Neural progenitor cell (in vitro differentiated cells): ENCODE data around the gene DROSHA.

Source experiments
- EZH2 ChIP-seq: fragments of 200-600 bp; sonication (generic); IDR thresholded peaks from 2 replicates; pipeline ENCODE4 v1.6.1; 2017; ENCODE audit warnings: antibody characterized with exemption, mild to moderate bottlenecking, moderate library complexity
- EZH2phosphoT487 ChIP-seq: fragments of 200-600 bp; sonication (generic); IDR thresholded peaks from 2 replicates; pipeline ENCODE4 v1.6.1; 2017; ENCODE audit warnings: antibody characterized with exemption
- TF ChIP-seq, protein P1 (sequence below): fragments of 200-600 bp; sonication (generic); IDR thresholded peaks from 2 replicates; pipeline ENCODE4 v1.5.1; 2017; ENCODE audit warnings: antibody characterized with exemption, mild to moderate bottlenecking

DNA sequence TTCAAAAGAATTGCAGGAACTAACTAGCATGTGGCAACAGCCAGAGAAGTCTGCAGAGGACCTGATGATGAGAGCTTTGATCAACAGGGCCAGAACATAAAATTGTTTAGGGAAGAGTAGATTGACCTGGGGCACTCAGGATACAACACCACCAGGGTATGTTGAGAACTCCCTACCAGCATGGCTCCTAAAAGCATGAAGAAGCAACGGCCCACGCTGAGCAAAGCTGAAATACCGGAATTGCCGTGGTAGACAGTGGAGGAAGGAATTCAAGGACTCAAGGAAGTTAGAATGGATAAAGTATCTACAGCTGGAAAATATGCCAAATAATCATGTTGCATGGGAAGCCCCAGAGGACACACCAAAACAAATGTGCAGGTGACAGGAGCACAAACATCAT is 31.6 kb downstream of the DROSHA start:
- no peak for TF ChIP-seq EZH2
- TF ChIP-seq, protein P1, sequence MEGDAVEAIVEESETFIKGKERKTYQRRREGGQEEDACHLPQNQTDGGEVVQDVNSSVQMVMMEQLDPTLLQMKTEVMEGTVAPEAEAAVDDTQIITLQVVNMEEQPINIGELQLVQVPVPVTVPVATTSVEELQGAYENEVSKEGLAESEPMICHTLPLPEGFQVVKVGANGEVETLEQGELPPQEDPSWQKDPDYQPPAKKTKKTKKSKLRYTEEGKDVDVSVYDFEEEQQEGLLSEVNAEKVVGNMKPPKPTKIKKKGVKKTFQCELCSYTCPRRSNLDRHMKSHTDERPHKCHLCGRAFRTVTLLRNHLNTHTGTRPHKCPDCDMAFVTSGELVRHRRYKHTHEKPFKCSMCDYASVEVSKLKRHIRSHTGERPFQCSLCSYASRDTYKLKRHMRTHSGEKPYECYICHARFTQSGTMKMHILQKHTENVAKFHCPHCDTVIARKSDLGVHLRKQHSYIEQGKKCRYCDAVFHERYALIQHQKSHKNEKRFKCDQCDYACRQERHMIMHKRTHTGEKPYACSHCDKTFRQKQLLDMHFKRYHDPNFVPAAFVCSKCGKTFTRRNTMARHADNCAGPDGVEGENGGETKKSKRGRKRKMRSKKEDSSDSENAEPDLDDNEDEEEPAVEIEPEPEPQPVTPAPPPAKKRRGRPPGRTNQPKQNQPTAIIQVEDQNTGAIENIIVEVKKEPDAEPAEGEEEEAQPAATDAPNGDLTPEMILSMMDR: no peak
- TF ChIP-seq EZH2phosphoT487: no peak
